Fibroblast of the conjunctiva (primary cell): ENCODE data around the gene UMAD1.

Experiments
- DNase-seq: peaks from one replicate; pipeline ENCODE4 v3.0.0-alpha.2; 2010; ENCODE audit warnings: low read depth

UMAD1 gene

DNA sequence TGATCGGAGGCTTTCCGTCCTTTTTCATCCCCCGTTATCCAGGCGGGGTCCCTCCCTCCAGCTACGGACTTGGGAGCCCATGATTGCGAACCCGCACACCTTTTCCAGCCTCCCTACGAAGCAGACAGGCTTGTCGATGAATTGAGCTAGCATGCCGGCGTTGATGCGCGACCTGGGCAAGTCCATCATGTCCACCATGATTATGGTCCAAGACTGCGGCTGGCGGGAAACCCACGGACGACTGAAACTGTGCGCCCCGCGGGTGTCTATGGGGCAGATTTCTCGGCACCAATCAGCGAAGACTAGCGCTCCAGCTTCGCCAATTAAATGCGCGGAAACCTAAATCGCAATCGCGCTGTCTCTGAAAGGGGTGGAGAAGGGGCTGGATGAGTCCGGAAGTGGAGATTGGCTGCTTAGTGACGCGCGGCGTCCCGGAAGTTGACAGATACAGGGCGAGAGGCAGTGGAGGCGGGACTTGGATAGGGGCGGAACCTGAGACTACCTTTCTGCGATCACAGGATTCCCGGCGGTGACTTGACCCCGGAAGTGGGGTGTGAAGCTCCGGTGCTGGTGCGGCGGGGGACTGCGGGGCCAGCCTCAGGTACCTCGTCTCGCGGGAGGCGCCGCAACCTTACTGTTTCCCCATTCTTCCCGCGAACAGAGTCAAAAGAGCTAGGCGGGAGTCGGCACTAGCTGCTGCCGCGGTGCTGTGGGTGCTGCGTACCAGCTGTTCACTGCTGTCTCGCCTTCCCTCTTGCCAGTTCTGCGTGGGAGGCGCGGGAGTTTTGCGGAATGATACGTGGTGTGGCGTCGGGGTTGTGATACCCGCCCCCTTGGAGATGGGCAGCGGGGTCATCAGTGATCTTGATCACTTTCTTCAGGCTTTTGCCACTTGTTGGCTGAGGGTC is at the start of gene UMAD1:
UMAD1 (plus strand) TSS at position 532 of the 908 bp plus-strand sequence. CDS start 32,620 bp downstream, outside the sequence.
- DNase-seq = peak; percentile 96

GRCh38 chr7:7595451-7595850 is 45.1 kb upstream of the UMAD1 start:
- peak; percentile 5 for DNase-seq

DNA sequence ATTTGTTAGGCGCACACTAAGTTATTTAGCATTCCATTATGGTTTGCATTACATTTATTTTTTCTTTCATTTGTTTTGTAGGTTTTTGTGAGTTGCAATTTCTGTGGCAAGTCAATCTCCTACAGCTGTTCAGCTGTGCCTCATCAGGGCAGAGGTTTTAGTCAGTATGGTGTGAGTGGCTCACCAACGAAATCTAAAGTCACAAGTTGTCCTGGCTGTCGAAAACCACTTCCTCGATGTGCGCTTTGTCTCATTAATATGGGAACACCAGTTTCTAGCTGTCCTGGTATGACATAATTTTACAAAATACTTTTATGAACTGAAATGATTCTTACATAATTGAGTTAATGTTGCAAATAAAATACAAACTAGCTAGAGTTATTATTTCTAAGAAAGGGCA is 44.4 kb upstream of the UMAD1 start:
- DNase-seq = no peak

- DNase-seq = no peak
Observed at GRCh38 chr7:7607010-7607409, 33.5 kb upstream of the UMAD1 start.

DNA sequence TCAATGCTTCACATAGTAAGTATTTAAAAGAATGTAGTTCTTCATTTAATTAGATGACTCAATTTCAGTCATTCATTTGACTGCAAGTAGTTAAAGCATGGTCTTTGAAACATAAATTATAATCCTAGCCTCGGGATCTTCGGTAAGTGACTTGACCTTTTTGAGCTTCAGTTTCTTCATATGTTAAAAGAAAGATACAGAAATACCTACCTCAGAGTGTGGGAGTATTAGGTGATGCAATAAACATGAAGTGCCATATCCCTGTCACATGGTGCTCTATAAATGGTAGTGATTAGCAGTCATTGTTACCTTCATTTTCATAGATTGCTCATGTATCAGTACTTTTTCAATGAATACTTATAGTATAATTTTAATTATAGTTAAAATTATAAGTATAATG is 31.2 kb upstream of the UMAD1 start:
- no peak for DNase-seq

DNA sequence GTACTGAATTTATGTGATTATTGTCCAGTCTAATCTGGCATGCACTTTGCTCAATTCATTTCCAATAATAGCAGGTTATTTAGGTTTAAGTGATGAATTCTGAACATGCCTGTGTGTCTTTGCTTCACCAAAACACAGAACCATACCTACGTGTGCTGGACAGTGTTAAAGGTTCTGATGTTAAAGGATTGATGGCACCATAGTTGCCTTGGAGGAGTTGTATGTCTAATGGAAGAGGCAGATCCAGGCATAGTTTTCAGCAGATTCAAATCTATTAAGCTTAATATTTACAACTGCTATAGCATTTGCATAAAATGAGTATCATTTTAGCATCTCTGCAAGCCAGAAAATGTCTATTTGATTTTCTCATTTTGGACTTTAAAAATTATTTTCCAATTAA is 28.0 kb upstream of the UMAD1 start:
- DNase-seq = no peak

DNA sequence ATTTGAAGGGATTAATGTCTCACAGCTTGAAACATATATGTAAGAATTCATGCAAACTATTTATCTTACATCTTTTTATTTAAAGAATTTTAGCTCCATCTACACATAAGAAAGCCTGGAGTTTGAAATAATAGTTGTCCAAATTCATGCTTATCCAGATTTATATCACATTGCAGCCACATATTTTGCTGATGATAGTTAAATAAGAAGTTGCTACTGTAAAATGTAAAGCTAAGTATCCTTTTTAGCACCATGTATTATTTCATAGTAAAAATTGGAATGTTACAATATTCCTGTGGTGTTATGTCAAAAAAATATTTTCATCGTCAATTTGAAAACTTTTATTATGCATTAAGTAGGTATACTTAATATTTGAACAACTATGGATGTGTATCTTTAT is 27.3 kb upstream of the UMAD1 start:
- DNase-seq = no peak

DNA sequence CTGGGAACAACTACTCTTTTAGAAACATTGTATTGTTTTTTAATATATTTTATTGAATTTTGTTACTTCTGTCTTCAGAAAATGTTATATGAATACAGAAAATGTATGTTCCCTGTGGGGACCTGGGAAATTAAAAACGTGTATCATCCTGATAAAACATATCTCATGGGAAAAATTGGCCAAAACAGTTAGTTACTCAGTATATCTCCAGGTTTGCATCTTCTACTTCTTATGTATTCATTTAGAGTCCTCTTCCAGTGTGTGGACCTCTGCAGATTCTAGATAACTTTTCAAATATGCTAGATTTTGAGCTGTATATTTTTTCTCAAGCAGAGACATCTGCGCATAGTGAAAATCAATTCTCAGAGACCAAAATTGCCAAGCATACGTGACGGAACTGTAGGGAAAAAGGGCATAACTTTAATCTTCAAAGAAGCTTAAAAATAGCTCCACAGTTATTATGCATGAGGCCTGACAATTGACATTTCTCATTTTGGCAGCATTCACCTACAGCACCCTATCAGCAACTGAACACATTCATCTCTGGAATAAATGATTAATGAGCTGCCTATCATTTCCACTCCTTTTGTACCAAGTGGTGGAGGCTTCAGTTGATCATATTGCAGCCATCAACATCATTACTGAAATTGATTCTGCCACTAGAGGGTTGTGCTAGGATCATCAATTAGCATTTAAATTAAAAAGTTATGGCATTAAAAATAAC is 26.4 kb upstream of the UMAD1 start:
- no peak for DNase-seq

DNA sequence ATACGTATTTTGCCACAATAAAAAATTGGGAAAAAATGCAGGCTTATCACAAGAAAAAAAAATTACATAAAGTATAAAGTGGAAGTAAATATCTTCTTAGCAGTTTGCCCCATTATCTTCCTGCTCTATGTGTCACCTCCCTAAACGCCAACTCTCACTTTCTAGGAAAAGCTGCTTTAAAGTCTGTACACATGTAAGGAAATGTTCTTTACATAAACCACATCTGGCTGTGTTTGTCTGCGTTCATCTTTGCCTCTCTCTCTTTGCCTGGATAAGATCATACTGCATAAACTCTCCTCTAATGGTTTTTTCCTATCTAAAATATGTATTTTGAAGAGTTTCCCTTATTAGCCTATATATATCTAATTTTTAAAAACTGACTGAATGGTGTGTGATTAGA is 23.0 kb upstream of the UMAD1 start:
- DNase-seq = no peak

DNA sequence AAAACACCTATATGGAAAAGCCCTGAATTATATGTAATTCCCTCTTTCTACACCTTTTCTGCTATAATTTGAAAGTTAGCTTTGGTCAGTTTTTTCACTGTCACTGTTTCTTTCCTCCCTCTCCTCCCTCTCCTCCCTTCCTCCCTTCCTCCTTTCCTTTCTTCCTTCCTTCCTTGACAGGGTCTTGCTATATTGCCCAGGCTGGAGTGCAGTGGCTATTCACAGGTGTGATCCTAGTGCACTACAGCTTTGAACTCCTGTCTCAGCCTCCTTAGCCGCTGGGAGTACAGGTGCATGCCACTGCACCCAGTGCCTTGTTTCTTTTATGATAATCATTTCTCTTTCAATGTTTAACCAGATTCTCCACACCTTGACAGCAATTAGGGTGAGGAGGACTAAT is 22.1 kb upstream of the UMAD1 start:
- DNase-seq = no peak

DNA sequence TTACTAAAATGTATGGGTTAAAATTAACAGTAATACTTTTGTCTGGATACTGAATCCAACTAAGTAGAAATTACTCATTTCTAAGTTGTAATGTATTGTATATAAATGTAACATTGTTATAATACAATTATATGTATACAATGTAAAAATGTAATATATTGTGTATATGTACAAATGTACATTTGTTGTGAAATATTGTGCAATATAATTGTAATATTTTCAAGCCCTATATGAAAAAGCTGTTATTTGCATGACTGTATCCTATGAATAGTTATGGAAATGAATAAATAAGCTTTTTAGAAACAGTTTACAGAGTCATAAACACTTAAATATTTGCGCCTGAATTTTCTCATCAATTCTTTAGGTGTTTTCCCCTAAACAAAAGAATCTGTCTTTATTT is 20.3 kb upstream of the UMAD1 start:
- DNase-seq = no peak

DNA sequence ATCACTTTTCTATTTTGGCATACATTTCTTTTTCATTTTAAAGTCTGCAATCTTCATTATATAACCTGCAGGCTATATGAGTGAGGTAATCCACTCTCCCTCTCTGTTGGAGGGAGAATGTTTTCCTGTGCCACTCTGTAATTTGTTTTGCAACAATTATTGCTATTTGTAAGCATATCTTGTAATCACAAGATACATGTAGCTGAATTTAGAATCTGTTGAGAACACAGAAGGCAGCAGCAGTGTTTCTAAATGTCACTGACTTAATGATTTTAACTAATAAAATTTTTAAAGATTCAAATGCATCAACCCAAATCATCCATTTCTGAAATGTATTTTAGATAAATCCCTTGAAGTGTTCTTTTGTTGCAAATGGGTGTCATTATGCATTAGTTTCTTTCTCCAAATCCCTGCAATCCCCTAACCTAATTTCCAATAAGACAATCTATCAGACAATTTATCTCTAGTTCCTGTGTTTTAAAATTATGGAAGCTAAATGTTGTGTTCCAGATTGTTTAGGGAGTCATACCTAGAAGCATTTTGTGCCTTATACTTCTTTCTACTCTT is 19.8 kb upstream of the UMAD1 start:
- no peak for DNase-seq

DNA sequence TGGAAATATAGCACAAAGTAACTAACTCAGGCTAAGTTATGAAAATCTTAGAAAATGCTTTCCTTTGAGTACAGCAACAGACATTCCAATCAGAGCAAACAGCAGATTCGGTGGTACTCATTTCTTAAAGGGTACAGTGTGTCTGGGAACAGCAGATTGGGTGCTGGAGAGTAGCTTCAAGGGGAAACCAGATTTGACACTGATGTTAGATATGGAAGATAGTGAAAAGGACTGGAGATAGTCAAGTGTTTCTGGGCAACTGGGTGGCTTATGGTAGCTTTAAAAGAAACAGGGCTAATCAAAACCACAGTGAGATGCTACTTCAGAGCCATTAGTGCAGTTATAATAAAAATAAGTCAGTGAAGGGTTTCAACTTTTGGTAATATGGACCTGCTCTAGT is 12.1 kb upstream of the UMAD1 start:
- no peak for DNase-seq

GRCh38 chr7:7630626-7631329 is 9.8 kb upstream of the UMAD1 start:
- DNase-seq = no peak

GRCh38 chr7:7639421-7639820 is 1.1 kb upstream of the UMAD1 start:
- no peak for DNase-seq

GRCh38 chr7:7639847-7640220 is 718 bp upstream of the UMAD1 start:
- DNase-seq = no peak

- no peak for DNase-seq
Observed at GRCh38 chr7:7641129-7641663, 644 bp downstream of the UMAD1 start.

- DNase-seq = no peak
Observed at GRCh38 chr7:7642081-7642480, 1.5 kb downstream of the UMAD1 start.

DNA sequence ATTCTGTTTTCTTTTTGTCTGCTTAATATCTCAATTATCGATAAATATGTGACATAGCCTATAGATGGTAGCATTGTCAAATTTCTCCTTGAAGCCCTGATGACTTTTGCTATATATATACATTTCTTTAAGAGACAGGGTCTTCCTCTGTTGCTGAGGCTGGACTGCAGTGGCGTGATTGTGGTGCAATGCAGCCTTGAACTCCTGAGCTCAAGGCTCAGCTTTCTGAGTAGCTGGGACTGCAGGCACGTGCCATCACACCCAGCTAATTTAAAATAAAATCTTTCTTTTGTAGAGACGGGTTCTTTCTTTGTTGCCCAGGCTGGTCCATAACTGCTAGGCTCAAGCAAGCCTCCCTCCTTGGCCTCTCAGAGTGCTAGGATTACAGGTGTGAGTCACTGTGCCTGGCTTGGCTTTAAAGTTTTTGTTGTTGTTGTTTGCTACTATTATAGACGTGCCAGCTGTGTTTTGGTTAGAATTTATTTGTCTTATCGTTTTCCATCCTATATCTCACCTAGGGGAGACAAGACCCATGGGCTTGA is 7.0 kb downstream of the UMAD1 start:
- no peak for DNase-seq

GRCh38 chr7:7650682-7651206 is 10.2 kb downstream of the UMAD1 start:
- no peak for DNase-seq

DNA sequence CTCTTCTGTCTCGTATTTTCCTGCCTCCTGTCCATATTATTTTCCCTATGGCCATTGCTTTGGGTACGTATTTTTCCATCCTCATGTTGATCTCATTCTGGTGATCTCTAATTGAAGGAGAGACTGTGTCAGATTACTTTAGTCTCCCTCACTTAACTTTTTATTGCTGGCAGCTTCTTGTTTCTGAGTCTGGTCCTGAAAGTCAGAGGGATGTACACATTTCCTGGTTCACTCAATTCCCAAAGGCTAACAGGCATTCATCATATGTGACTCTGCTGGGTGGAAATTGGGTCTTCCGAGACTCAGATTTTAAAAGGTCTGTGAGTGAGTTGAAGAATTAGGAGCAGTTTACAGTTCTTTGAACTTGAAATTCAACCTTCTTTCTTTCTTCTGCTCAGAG is 10.9 kb downstream of the UMAD1 start:
- DNase-seq = no peak
